PFSK-1 (cell line): ENCODE results near the gene BFAR.

ENCODE experiments used
- FOXP2 ChIP-seq: optimal IDR thresholded peaks from 2 replicates; pipeline ENCODE3; 2011; ENCODE audit warnings: borderline replicate concordance, control low read depth, inconsistent platforms; ENCODE audit not compliant: insufficient read depth; ENCODE audit errors: extremely low read length, extremely low read depth
- POLR2AphosphoS5 ChIP-seq: IDR thresholded peaks from 2 replicates; pipeline ENCODE4 v1.6.1; 2012; ENCODE audit warnings: low read depth, mild to moderate bottlenecking, control low read depth, low read length, moderate library complexity
- SIN3A ChIP-seq: IDR thresholded peaks from 2 replicates; pipeline ENCODE4 v1.6.1; 2012; ENCODE audit warnings: mild to moderate bottlenecking, low read length, moderate library complexity, borderline replicate concordance; ENCODE audit not compliant: insufficient read depth
- TAF1 ChIP-seq: IDR thresholded peaks from 2 replicates; pipeline ENCODE4 v1.6.1; 2012; ENCODE audit warnings: low read length, control low read depth, borderline replicate concordance; ENCODE audit not compliant: insufficient read depth
- TF ChIP-seq, protein P1 (sequence below), 2 experiments: IDR thresholded peaks; 2 replicates each; pipeline versions ENCODE4 v1.6.1 to v1.8.0; 2011 to 2012; ENCODE audit warnings: low read depth in 2 of 2, low read length in 2 of 2, control low read depth in 1 of 2, inconsistent platforms in 1 of 2, mild to moderate bottlenecking in 1 of 2, moderate library complexity in 1 of 2; ENCODE audit not compliant: insufficient read depth in 1 of 2

BFAR gene

DNA sequence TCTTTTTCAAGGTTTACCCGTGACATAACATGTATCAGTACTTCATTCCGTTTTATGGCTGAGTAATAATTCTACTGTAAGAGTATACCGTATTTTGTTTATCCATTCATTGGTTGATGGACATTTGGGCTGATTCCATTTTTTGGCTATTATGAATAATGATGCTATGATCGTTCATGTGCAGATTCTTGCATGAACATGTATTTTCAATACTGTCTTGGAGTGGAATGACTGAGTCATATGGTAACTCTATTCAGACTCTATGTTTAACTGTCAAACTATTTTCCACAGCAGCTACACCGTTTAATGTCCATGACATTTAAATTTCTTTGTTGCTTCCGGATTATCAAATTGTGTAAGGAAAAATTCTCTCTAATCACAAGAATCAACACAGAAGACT, 17.9 kb downstream of the BFAR start:
- TF ChIP-seq FOXP2: no peak
- TF ChIP-seq, protein P1, sequence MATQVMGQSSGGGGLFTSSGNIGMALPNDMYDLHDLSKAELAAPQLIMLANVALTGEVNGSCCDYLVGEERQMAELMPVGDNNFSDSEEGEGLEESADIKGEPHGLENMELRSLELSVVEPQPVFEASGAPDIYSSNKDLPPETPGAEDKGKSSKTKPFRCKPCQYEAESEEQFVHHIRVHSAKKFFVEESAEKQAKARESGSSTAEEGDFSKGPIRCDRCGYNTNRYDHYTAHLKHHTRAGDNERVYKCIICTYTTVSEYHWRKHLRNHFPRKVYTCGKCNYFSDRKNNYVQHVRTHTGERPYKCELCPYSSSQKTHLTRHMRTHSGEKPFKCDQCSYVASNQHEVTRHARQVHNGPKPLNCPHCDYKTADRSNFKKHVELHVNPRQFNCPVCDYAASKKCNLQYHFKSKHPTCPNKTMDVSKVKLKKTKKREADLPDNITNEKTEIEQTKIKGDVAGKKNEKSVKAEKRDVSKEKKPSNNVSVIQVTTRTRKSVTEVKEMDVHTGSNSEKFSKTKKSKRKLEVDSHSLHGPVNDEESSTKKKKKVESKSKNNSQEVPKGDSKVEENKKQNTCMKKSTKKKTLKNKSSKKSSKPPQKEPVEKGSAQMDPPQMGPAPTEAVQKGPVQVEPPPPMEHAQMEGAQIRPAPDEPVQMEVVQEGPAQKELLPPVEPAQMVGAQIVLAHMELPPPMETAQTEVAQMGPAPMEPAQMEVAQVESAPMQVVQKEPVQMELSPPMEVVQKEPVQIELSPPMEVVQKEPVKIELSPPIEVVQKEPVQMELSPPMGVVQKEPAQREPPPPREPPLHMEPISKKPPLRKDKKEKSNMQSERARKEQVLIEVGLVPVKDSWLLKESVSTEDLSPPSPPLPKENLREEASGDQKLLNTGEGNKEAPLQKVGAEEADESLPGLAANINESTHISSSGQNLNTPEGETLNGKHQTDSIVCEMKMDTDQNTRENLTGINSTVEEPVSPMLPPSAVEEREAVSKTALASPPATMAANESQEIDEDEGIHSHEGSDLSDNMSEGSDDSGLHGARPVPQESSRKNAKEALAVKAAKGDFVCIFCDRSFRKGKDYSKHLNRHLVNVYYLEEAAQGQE (IDR thresholded peaks at IDR 0.05; ENCODE audit: insufficient read depth in 1 of 2, low read depth in 2 of 2, low read length in 2 of 2): no peak
- TF ChIP-seq TAF1: no peak
- TF ChIP-seq POLR2AphosphoS5: no peak
- TF ChIP-seq SIN3A: no peak

DNA sequence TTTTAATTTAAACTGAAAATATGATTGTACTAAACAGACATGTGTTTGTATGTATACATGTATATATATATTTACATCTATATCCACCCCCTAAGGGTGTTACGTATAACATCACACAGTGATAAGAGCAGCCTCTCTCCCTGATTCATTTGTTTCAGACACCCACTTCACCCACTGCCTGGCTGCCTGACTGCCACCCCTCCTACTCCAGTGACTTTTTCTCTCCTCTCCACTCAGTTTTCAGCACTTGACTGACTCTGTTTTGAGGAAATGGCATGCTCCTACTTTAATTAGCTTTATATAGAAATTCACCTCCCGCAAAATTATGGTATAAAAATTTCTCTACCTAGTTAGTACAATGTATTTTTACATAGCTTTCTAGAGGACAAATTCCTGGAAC, 20.0 kb downstream of the BFAR start:
- no peak for TF ChIP-seq SIN3A
- TF ChIP-seq FOXP2: no peak
- TF ChIP-seq POLR2AphosphoS5: no peak
- no peak for TF ChIP-seq TAF1
- TF ChIP-seq, protein P1 (IDR thresholded peaks at IDR 0.05; ENCODE audit: insufficient read depth in 1 of 2, low read depth in 2 of 2, low read length in 2 of 2): no peak

DNA sequence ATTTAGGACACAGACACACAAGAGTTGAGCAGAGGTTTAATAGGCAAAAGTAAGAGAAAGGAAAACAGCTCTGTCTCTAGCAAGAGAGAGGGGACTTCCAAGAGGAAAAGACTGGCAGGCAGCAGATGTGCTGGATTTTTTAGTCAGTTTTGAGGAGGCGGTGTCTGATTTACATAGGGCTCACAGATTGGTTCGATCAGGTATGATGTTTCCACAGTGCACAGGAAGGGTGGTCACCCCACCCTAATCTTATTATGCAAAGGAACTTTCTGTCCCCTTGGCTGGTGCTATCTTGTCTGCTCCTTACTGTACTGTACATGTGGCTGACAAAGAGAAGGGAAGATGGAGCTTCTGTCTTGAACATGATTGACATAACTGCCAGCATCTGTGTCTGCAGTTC, 25.3 kb downstream of the BFAR start:
- TF ChIP-seq, protein P1 (IDR thresholded peaks at IDR 0.05; ENCODE audit: insufficient read depth in 1 of 2, low read depth in 2 of 2, low read length in 2 of 2): no peak
- TF ChIP-seq FOXP2: no peak
- TF ChIP-seq POLR2AphosphoS5: no peak
- no peak for TF ChIP-seq TAF1
- no peak for TF ChIP-seq SIN3A

DNA sequence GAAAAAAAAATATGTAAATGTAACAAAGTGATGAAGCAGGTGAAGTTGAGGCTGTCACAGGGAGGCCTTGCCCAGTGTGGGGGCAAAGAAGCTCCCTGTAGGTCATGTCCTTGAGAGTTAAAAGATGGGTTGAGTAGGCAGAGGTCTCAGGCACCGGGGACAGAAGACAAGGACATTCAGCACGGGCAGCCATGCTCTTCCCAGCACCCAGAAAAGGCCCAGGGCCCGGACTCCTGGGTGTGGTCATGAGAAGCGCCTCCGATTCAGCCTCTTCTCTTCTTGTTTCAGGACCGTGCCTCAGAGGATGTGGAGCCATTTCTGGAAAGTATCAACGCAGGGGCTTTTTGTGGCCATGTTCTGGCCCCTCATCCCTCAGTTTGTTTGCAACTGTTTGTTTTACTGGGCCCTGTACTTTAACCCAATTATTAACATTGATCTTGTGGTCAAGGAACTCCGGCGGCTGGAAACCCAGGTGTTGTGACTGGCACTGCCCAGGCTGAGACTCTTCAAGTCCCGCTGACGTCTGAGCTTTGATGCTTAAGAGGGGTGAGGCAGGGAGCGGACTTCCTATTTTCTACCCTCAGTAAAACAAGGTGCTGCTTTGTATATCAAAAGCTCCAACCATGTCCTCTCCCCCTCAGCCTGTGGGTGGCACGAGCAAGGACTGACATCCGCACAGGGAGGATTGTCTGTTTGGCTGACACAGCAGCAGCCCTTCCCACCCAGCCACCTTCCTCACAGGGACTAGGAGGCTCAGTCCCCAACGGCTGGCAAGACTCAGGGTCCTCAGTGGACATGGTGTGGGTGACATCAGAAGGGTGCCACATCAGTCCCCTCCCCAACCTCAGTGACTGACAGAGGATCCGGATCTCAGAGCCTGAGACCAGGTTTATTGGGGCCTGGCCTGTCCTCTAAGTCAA, 34.9 kb downstream of the BFAR start:
- TF ChIP-seq POLR2AphosphoS5 (no peak), FOXP2 (no peak), TAF1 (no peak), SIN3A (no peak)
- TF ChIP-seq, protein P1 (IDR thresholded peaks at IDR 0.05; ENCODE audit: insufficient read depth in 1 of 2, low read depth in 2 of 2, low read length in 2 of 2): no peak
